Panc1 (cell line): Measurements from ENCODE around the gene EMILIN2. TPM values are rescaled to one million over a fixed set of nuclear protein-coding genes. Genes with fewer than 3 reads are reported as not detected.

ENCODE experiments used
- ATAC-seq: fragments of 200-7000 bp; cut with Tn5 transposase; 2 replicates; pipeline ENCODE4 v1.9.1; 2020; ENCODE audit warnings: mild to moderate bottlenecking, moderate library complexity
- BruUV-seq: library from RNA; stranded (reverse); fragments of 400-500 nt; replicated peaks from 2 replicates; lab custom pipeline; 2021; lab: Mats Ljungman, UMichigan
- CTCF ChIA-PET: fragments of 300-600 bp; sonication (Branson Sonifier 250); formaldehyde crosslinking; loops from one replicate; lab custom pipeline; 2022; ENCODE audit warnings: antibody characterized with exemption; lab: Charles Lee
- POLR2A ChIA-PET: fragments of 300-600 bp; sonication (Branson Sonifier 250); formaldehyde crosslinking; loops from one replicate; lab custom pipeline; 2022; ENCODE audit warnings: antibody characterized with exemption; lab: Charles Lee
- DNase-seq: peaks from one replicate; pipeline ENCODE4 v3.0.0-alpha.2; 2010; ENCODE audit warnings: low read depth, low spot score
- H3K27ac ChIP-seq: 2 replicates; pipeline ENCODE4 v1.5.1; 2011; ENCODE audit warnings: mild to moderate bottlenecking, low read length, inconsistent platforms
- H3K27me3 ChIP-seq: fragments of 200-500 bp; sonication (Bioruptor generic); 2 replicates; pipeline ENCODE4 v1.6.0; 2014; ENCODE audit warnings: low read length, inconsistent platforms; ENCODE audit not compliant: control insufficient read depth, insufficient read depth
- H3K36me3 ChIP-seq: fragments of 200-500 bp; sonication (Bioruptor generic); 2 replicates; pipeline ENCODE4 v1.5.1; 2014; ENCODE audit warnings: inconsistent platforms, mild to moderate bottlenecking, low read length, moderate library complexity; ENCODE audit not compliant: control insufficient read depth, insufficient read depth
- H3K4me1 ChIP-seq: 2 replicates; pipeline ENCODE4 v1.5.1; 2011; ENCODE audit warnings: inconsistent platforms, mild to moderate bottlenecking, low read length, moderate library complexity; ENCODE audit not compliant: control insufficient read depth, insufficient read depth
- H3K4me3 ChIP-seq, 2 experiments: 2 replicates each; pipeline ENCODE4 v1.5.1; 2011 to 2012; ENCODE audit warnings: low read depth in 2 of 2, low read length in 2 of 2, mild to moderate bottlenecking in 2 of 2, inconsistent platforms in 1 of 2, moderate library complexity in 1 of 2
- H3K9me3 ChIP-seq: fragments of 200-500 bp; sonication (Bioruptor generic); 2 replicates; pipeline ENCODE4 v1.5.1; 2014; ENCODE audit warnings: low read depth, mild to moderate bottlenecking, inconsistent platforms, low read length, moderate library complexity; ENCODE audit not compliant: control insufficient read depth, insufficient read depth
- CTCF ChIP-seq: fragments of 450-650 bp; IDR thresholded peaks from 2 replicates; pipeline ENCODE4 v1.5.1; 2017; ENCODE audit warnings: mild to moderate bottlenecking
- POLR2AphosphoS5 ChIP-seq: IDR thresholded peaks from 2 replicates; pipeline ENCODE4 v1.6.1; 2012; ENCODE audit warnings: mild to moderate bottlenecking, low read depth, low read length, moderate library complexity
- REST ChIP-seq, 2 experiments: IDR thresholded peaks; 2 replicates each; pipeline ENCODE4 v1.6.1; 2011 to 2012; ENCODE audit warnings: low read depth in 2 of 2, control low read depth in 1 of 2, low read length in 1 of 2, mild to moderate bottlenecking in 1 of 2, moderate library complexity in 1 of 2; ENCODE audit not compliant: insufficient read depth in 1 of 2
- SIN3A ChIP-seq: IDR thresholded peaks from 2 replicates; pipeline ENCODE4 v1.6.1; 2012; ENCODE audit warnings: low read depth, mild to moderate bottlenecking, low read length, moderate library complexity, borderline replicate concordance; ENCODE audit not compliant: insufficient read depth
- TCF7L2 ChIP-seq: IDR thresholded peaks from 2 replicates; pipeline ENCODE4 v1.6.1; 2011; ENCODE audit warnings: mild to moderate bottlenecking, low read depth, low read length, inconsistent platforms
- in situ Hi-C: cut with HindIII; loops from 2 replicates; pipeline ENCODE4 v1.10.0; 2016; ENCODE audit warnings: low sequenced_read_pairs, low pct_unique_long_range_greater_than_20kb
- intact Hi-C: fragments of 100-400 bp; cut with micrococcal nuclease; formaldehyde crosslinking; loops from one replicate; pipeline ENCODE4 v1.10.0; 2022; ENCODE audit not compliant: unreplicated experiment
- total RNA-seq: library from RNA; stranded (reverse); gene quantifications from one replicate; pipeline ENCODE4 v1.2.1, GENCODE V29; 2021; ENCODE audit not compliant: unreplicated experiment

Gene EMILIN2
- total RNA-seq, 1 experiment from 2014 or later: 18.3 TPM

- CTCF ChIA-PET: no interaction called here
- H3K9me3 ChIP-seq: no peaks in the 10 kb centered on the region
- in situ Hi-C loops (no loop called here), intact Hi-C loops (no loop called here)
- peaks cover 24% of the 10 kb centered on the region for H3K36me3 ChIP-seq
- H3K4me3 ChIP-seq: no peak overlapping the region
- 0 out of 2 replicates have a peak, but pooled peaks cover 2% of the 10 kb centered on the region for H3K4me1 ChIP-seq
- TF ChIP-seq SIN3A (no peak), POLR2AphosphoS5 (no peak), CTCF (no peak), REST (IDR thresholded peaks at IDR 0.05; ENCODE audit: insufficient read depth in 1 of 2, low read depth in 2 of 2, low read length in 1 of 2) (no peak), TCF7L2 (no peak)
- POLR2A ChIA-PET: no interaction called here
- DNase-seq (no peak), ATAC-seq (no peak)
- H3K27ac ChIP-seq: no peak overlapping the region
- no peaks in the 10 kb centered on the region for H3K27me3 ChIP-seq
- BruUV-seq: no TSS peak
Measured at GRCh38 chr18:2953935-2954653, 107.3 kb downstream of the EMILIN2 start.

- Histone ChIP-seq H3K36me3 (peaks cover 24% of the 10 kb centered on the region), H3K9me3 (no peaks in the 10 kb centered on the region), H3K27ac (no peak overlapping the region), H3K4me3 (no peak overlapping the region), H3K27me3 (no peaks in the 10 kb centered on the region), H3K4me1 (peaks cover 2% of the 10 kb centered on the region; the same call in 1 of the 2 replicates)
- TF ChIP-seq REST (IDR thresholded peaks at IDR 0.05; ENCODE audit: insufficient read depth in 1 of 2, low read depth in 2 of 2, low read length in 1 of 2): no peak
- TF ChIP-seq TCF7L2: no peak
- TF ChIP-seq POLR2AphosphoS5: no peak
- no peak for TF ChIP-seq CTCF
- no peak for TF ChIP-seq SIN3A
- ChIA-PET CTCF (no interaction called here), POLR2A (no interaction called here)
- DNase-seq: no peak
- intact Hi-C loops: no loop called here
- no peak for ATAC-seq
- in situ Hi-C loops: no loop called here
- no TSS peak for BruUV-seq
Measured at GRCh38 chr18:2954869-2955645, 108.3 kb downstream of the EMILIN2 start.
